Chondrocyte (in vitro differentiated cells): ENCODE results near the gene CYP51A1. TPM values are rescaled to one million over a fixed set of nuclear protein-coding genes. Genes with fewer than 3 reads are reported as not detected.
A peak's percentile ranks its signal among the peaks of the same experiment; 100 is the strongest.
"Not testable (repeated sequence)": the region's sequence is repeated elsewhere in the genome, so short reads cannot be mapped to it uniquely, and the experiment has no call there.

Experiments used
- DNase-seq: peaks from one replicate; pipeline ENCODE4 v3.0.0; 2021; ENCODE audit warnings: mixed read lengths, low spot score
- H3K27ac Mint-ChIP-seq: one replicate; pipeline ENCODE4 v1.8.0; 2021; ENCODE audit warnings: mild to moderate bottlenecking, moderate library complexity, mixed read lengths; ENCODE audit not compliant: unreplicated experiment
- H3K27me3 Mint-ChIP-seq: 2 replicates; pipeline ENCODE4 v1.8.0; 2021; ENCODE audit warnings: low read depth, mixed read lengths
- H3K36me3 Mint-ChIP-seq: 2 replicates; pipeline ENCODE4 v1.8.0; 2021; ENCODE audit warnings: low read depth, mixed read lengths
- H3K4me1 Mint-ChIP-seq: 2 replicates; pipeline ENCODE4 v1.8.0; 2021; ENCODE audit warnings: low read depth, mild to moderate bottlenecking, mixed read lengths
- H3K4me3 Mint-ChIP-seq: one replicate; pipeline ENCODE4 v1.8.0; 2021; ENCODE audit warnings: mild to moderate bottlenecking, moderate library complexity, mixed read lengths; ENCODE audit not compliant: unreplicated experiment
- H3K9me3 Mint-ChIP-seq: 2 replicates; pipeline ENCODE4 v1.8.0; 2021; ENCODE audit warnings: low read depth, mixed read lengths
- total RNA-seq: library from RNA; stranded (reverse); gene quantifications from 3 replicates; pipeline ENCODE4 v1.2.1, GENCODE V29; 2021
- TF ChIP-seq, protein P1 (sequence below): fragments of 200-600 bp; sonication (generic); IDR thresholded peaks from 2 replicates; pipeline ENCODE4 v1.5.0; 2021; ENCODE audit warnings: antibody characterized with exemption, mild to moderate bottlenecking, moderate library complexity

The CYP51A1 gene
- total RNA-seq, 1 donor from 2014 or later: 87.6 TPM

DNA sequence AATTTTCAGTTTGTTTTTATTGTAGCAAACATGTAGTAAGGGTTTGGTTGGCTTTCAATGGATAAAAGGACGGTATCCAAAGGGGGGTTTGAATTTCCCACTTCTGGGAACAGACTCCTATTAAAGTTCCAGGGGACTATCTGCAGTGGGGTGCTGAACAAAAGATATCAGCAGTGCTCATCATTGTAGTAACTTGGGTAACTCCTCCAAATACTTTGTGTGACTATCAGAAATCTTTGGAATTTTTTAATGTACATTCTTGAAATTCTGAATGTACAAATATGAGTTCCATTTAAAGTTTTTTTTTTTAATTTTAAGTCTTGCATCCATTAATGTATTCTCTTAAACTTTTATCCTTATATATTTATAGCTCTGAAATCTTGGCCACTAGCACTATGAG is 42.1 kb downstream of the CYP51A1 start:
- H3K4me3 Mint-ChIP-seq: no peak overlapping the region
- peaks cover 7% of the 10 kb centered on the region for H3K9me3 Mint-ChIP-seq
- H3K27me3 Mint-ChIP-seq: no peaks in the 10 kb centered on the region
- no peak for DNase-seq
- peak overlapping the region; percentile 22 for H3K27ac Mint-ChIP-seq
- H3K4me1 Mint-ChIP-seq: peaks cover 16% of the 10 kb centered on the region
- TF ChIP-seq, protein P1, sequence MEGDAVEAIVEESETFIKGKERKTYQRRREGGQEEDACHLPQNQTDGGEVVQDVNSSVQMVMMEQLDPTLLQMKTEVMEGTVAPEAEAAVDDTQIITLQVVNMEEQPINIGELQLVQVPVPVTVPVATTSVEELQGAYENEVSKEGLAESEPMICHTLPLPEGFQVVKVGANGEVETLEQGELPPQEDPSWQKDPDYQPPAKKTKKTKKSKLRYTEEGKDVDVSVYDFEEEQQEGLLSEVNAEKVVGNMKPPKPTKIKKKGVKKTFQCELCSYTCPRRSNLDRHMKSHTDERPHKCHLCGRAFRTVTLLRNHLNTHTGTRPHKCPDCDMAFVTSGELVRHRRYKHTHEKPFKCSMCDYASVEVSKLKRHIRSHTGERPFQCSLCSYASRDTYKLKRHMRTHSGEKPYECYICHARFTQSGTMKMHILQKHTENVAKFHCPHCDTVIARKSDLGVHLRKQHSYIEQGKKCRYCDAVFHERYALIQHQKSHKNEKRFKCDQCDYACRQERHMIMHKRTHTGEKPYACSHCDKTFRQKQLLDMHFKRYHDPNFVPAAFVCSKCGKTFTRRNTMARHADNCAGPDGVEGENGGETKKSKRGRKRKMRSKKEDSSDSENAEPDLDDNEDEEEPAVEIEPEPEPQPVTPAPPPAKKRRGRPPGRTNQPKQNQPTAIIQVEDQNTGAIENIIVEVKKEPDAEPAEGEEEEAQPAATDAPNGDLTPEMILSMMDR: no peak
- H3K36me3 Mint-ChIP-seq: peaks cover 35% of the 10 kb centered on the region

DNA sequence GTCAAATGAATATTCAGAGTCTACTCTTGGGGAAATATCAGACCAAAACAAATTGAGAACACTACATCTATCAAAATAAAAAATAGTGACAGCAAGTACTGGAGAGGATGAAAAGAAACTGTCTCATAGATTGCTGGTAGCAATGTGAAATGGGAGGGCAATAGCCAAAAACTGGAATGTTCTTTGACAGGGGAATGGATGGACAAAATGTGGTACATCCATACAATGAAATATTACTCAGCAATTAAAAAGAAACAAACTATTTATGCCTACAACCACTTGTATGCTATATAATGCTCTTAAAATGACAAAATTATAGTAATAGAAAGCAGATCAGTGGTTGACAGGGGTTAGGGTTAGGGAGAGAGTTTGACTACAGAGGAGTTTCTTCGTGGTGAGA is 46.0 kb downstream of the CYP51A1 start:
- H3K27me3 Mint-ChIP-seq: no peaks in the 10 kb centered on the region
- H3K36me3 Mint-ChIP-seq: peaks cover 41% of the 10 kb centered on the region
- no peak for DNase-seq
- H3K27ac Mint-ChIP-seq: no peak overlapping the region
- H3K9me3 Mint-ChIP-seq: peaks cover 7% of the 10 kb centered on the region
- TF ChIP-seq, protein P1: no peak
- no peak overlapping the region for H3K4me3 Mint-ChIP-seq
- peaks cover 16% of the 10 kb centered on the region for H3K4me1 Mint-ChIP-seq

DNA sequence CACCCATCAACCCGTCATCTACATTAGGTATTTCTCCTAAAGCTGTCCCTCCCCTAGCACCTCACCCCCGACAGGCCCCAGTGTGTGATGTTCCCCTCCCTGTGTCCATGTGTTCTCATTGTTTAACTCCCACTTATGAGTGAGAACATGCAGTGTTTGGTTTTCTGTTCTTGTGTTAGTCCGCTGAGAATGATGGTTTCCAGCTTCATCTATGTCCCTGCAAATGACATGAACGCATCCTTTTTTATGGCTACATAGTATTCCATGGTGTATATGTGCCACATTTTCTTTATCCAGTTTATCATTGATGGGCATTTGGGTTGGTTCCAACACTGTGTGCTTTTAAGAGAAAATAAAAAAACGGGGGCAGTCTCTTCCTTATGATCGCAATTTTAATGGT is 50.4 kb downstream of the CYP51A1 start:
- H3K9me3 Mint-ChIP-seq, DNase-seq, H3K27ac Mint-ChIP-seq, H3K4me3 Mint-ChIP-seq, H3K27me3 Mint-ChIP-seq, H3K4me1 Mint-ChIP-seq: not testable (repeated sequence)
- peaks cover 41% of the 10 kb centered on the region for H3K36me3 Mint-ChIP-seq

DNA sequence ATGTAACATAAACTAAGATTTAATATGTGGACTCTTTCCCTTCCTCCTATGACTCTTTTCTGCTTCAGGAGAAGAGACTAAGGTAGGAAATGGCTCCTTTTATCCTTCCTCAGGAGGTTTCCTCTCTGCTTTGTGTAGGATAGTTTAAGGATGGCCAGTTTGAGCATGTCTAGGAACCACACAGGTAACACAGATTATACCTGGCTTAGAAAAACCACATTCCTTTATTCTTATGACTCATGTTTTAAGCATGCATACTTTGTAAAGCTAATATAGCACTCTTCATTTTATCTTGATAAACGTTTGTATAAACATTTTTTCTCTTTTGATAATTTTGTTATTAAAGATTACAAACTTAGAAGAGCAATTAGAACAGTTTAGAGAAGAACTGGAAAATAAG is 57.8 kb downstream of the CYP51A1 start:
- Mint-ChIP-seq H3K27me3 (no peaks in the 10 kb centered on the region), H3K27ac (no peak overlapping the region), H3K9me3 (no peaks in the 10 kb centered on the region), H3K4me1 (no peaks in the 10 kb centered on the region), H3K4me3 (no peak overlapping the region), H3K36me3 (peaks cover 28% of the 10 kb centered on the region)
- DNase-seq: no peak
- TF ChIP-seq, protein P1: no peak

DNA sequence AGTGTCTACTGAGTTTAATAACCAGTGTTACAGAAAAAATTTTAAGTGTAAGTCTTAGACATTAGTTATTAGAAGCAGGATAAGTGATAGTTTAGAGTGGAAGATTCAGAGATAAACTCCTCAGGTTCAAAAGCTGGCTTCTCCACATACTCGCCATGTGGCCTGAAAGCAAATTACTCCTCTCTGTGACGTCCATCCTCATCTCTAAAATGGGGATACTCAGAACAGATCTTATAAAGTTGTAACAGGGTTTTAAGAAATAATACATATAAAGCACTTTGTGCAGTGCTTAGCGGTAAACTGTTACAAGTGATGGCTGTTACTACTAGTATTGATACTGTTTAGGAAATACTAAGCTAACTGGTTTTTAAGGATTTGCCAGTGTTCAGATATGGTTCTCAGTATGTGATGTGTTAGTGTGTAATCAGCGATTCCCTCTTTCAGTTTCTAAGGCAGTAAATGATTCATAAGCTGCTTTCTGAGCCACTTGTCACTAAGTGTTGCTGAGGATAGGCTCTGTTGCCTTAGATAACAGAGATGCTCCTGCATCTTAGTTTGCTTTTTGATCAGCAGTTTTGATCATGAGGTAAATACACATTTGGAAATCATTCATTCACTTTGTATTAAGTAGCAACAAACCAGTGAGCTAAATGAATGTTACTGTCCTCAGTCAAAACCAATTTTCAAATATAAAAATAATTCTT is 58.7 kb downstream of the CYP51A1 start:
- H3K4me1 Mint-ChIP-seq: no peaks in the 10 kb centered on the region

More for the DNA sequence above, 58.7 kb downstream of the CYP51A1 start:
- DNase-seq: no peak
- no peaks in the 10 kb centered on the region for H3K27me3 Mint-ChIP-seq
- H3K4me3 Mint-ChIP-seq: no peak overlapping the region
- H3K9me3 Mint-ChIP-seq: no peaks in the 10 kb centered on the region
- H3K36me3 Mint-ChIP-seq: peaks cover 30% of the 10 kb centered on the region
- TF ChIP-seq, protein P1: no peak
- no peak overlapping the region for H3K27ac Mint-ChIP-seq
